Epithelial cell of esophagus (primary cell): Measurements from ENCODE around the gene C1orf56.

Source experiments
- DNase-seq: peaks from one replicate; pipeline ENCODE4 v3.0.0; 2010; ENCODE audit warnings: low read depth
- H3K4me3 ChIP-seq: 2 replicates; pipeline ENCODE4 v1.5.1; 2011; ENCODE audit warnings: mild to moderate bottlenecking, low read length, control low read depth
- CTCF ChIP-seq: IDR thresholded peaks from 2 replicates; pipeline ENCODE4 v1.5.1; 2011; ENCODE audit warnings: low read depth, mild to moderate bottlenecking, low read length, control low read depth, inconsistent platforms; ENCODE audit not compliant: insufficient read depth; ENCODE audit errors: missing control alignments

Gene C1orf56

DNA sequence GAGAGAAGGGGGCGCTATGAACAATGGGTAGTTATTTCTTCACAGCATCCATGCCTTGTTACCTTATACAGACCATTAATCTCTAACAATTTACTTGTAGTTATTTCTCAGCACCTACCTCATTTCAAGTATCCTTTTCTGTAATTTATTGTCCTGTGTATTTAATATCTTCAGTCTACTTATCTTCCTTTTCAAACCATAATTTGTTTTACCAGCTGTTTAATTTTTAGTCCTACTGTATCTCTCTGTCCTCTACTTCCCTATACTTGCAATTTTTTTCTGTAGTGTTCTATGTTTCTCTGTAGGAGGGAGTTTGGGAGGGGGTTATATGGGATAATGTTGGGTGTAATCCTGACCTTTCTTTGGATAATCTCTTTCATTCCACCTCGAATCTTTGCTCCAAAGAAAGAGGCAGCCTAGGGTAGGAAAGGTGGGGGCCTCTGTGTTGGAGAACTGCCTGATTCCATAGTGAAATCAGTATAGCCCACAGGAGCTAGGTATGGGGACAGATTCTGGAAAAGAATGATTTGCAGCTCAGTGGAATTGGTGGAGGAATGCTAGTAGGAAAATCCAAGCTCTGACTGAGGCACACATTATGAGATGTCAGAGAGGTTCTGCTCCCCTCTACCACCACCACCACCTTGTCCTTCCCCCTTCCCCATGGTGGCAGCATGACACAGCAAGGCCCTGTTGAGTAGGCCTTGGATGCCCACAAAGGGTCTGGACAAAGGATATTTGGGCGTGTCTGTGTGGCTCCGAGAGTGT, 13.3 kb downstream of the C1orf56 start:
- no peak for DNase-seq
- H3K4me3 ChIP-seq, result peak overlapping the region; percentile 94
- no peak for TF ChIP-seq CTCF

- no peak for DNase-seq
- no peak overlapping the region for H3K4me3 ChIP-seq
- TF ChIP-seq CTCF, result no peak
Observed at GRCh38 chr1:151061704-151062103, 14.2 kb downstream of the C1orf56 start.

DNA sequence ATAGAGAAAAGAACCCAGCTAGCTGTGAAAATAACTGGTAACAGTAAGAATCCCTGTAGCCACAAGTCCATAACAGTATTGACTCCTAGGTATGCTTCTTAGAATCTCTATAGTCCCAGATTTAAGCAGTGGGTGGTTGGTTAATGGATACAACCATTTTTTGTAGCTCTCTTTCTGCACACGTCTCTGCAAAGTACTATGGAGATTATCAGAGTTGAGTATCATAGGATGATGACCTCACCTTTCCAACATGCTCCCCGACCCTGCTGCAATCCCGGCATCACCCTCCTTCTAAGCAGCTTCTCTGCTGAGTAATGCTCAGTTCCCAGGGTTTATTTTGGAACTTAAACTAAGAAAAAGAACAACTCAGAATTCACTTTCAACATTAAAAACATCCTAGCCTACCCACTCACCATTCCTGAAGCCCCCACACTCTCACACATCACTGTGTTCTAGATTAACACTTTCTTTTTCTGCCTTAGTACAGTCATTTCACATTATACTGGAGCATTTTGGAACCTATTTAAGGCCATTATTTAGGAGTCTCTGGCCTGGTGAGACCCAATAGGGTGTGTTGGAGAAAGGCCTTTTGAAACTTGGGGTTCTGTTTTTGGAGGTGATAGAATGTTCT, 15.3 kb downstream of the C1orf56 start:
- peak; percentile 88 for DNase-seq
- no peak overlapping the region for H3K4me3 ChIP-seq

GRCh38 chr1:151065089-151065645, 17.6 kb downstream of the C1orf56 start:
- H3K4me3 ChIP-seq, result no peak overlapping the region
- TF ChIP-seq CTCF, result no peak
- no peak for DNase-seq

More for the DNA sequence above, 15.3 kb downstream of the C1orf56 start:
- no peak for TF ChIP-seq CTCF

DNA sequence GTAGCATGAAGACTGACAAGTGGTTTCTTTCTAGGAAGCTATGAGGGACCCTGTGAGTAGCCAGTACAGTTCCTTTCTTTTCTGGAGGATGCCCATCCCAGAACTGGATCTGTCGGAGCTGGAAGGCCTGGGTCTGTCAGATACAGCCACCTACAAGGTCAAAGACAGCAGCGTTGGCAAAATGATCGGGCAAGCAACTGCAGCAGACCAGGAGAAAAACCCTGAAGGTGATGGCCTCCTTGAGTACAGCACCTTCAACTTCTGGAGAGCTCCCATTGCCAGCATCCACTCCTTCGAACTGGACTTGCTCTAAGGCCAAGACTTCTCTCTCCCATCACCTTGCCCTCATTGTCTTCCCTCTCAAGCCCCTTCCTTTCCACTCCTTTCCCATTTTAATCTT, 19.6 kb downstream of the C1orf56 start:
- no peak overlapping the region for H3K4me3 ChIP-seq
- TF ChIP-seq CTCF, result no peak
- DNase-seq, result no peak

GRCh38 chr1:151069103-151069486, 21.5 kb downstream of the C1orf56 start:
- no peak overlapping the region for H3K4me3 ChIP-seq
- no peak for TF ChIP-seq CTCF
- no peak for DNase-seq
